HuH-7.5 (cell line): ENCODE results near the gene FMO2.
A peak's percentile ranks its signal among the peaks of the same experiment; 100 is the strongest.
"Not testable (repeated sequence)": the region's sequence is repeated elsewhere in the genome, so short reads cannot be mapped to it uniquely, and the experiment has no call there.

Experiments
- DNase-seq: peaks from one replicate; pipeline ENCODE4 v3.0.0; 2011; ENCODE audit warnings: low spot score

Gene FMO2

DNA sequence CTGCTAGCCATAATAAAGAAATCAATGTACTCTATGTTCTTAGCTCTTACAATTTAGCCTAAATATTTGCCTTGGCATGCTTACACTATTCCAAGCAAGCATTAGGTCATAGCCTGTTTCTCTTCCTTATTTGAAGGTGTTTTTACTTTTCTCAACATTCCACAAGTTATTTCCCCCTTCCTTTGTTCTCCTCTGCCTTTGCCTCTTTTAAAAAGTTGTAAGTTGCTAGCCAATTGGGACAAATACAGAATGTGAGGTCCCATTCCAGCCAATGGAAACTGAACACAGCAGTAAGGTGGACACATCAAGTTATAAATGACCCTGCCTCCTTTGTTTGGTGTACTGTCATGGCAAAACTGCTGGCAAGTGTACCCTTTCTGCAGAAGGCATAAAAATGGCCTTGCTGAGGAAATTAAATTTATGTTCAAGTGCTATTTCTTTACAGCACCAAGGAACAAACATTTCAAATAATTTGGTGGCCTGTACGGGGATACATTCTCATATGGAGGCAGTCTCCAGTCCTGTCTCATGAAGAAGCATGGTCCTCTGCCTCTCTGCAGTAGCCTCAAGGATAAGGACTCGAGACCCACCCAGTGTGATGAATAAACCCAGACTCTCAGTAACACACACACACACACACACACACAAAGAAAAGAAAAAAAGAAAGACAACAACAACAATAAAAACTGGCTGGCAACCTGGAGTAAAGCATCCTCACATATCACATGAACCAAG is 34.4 kb downstream of the FMO2 start:
- DNase-seq, result no peak

DNA sequence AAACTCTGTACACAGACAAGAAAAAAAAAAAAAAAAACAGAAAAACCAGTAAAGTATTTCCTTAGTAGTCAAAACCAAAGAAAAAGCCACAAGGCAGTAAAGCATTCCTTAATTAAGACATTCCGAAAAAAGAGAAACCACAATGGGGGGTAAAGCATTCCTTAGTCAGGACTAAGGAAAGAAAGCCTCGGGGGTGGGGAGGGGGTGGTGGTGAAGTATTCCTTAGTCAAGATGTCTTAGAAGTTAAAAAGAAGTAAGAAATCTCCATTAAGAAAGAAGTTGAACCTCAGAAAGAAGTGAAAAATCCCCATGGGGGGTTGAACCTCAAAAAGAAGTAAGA is 35.0 kb downstream of the FMO2 start:
- DNase-seq, result no peak

DNA sequence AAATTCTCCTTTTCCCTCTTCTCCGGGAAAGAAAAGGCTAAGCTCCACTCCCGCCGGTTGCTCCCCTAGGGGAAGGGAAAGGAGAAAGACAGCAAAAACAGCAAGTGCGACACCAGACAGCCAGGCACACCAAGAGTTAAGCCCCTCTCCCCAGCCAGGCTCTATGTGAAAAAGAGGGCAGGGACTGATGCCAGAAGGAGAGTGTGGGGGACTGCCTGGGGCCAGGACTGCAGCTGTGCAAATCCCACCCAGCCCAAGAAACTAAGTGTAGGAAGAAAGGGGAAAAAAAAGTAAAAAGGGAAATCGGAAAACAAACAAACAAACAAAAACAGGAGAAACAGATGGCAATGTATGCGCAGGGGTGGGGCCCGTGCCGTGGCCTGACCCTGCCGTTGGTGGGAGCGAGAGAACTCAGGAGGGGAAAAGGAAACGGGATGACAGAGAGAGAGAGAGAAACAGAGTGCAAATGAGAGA is 35.5 kb downstream of the FMO2 start:
- no peak for DNase-seq

DNA sequence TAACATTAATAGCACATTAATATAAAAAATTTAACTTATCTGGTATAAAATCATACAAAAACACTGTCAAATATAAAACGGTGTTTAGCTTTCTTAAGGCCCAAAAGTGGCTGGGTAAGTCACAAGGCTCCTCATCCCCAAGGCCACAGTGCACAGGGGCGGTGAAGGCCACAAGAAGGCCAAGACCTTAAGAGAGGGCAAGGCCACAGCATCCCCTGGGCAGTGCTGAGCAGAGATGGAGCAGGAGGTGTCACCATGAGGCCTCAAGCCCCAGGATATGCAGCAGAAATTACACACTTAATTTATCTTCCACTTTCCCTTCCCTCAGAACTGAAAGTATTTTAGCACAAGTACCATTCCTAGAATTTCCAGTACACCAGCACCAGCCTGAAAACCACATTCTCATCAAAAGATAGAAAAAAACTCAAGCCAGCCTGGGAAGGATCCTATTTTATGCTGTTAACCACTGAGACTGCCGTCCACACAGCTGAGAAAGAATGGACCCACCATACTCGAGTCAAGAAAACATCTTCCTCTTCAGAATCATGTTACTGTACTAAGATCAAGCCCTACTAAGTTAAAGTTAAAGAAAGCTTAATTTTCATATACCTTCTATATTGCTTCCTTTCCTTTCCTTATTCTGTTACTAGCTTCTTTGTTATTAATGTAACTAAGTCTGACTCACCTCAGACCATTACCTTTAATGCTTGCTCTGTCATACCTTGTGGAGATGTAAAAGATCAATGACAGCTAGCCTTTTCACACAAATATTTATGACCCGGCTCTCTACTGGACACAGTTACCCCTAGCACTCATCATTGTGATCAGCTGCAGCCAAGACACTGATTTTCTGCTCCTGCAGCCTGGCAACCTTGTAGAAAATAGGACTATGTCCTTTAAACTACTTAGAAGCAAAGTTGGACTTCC is 36.8 kb downstream of the FMO2 start:
- no peak for DNase-seq

DNA sequence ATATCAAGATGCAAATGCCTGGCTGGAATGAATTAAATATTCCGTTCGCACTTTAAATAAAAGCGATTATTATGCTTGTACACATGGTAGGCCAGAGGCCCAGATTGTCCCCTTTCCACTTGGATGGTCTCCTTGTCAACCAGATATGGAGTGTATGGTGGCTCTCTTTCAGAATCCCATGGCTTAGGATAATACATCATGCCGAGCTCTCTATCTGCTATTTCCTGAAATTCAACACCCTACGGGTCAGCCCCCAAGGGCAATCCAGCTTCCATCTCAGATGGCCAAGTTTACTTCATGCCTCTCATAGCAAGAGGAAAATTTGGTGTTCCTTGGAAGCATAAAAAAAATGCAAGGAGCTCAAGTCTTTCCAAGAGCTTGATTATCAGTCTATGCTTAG is 37.8 kb downstream of the FMO2 start:
- DNase-seq, result no peak

DNA sequence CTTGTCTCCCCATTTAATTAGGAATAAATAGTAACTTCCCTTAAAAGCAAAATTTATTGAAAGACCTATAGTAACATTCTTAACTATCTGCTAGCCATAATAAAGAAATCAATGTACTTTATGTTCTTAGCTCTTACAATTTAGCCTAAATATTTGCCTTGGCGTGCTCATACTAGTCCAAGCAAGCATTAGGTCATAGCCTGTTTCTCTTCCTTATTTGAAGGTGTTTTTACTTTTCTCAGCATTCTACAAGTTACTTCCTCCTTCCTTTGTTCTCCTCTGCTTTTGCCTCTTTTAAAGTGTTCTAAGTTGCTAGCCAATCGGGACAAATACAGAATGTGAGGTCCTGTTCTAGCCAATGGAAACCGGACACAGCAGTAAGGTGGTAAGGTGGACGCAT is 39.2 kb downstream of the FMO2 start:
- DNase-seq, result not testable (repeated sequence)

DNA sequence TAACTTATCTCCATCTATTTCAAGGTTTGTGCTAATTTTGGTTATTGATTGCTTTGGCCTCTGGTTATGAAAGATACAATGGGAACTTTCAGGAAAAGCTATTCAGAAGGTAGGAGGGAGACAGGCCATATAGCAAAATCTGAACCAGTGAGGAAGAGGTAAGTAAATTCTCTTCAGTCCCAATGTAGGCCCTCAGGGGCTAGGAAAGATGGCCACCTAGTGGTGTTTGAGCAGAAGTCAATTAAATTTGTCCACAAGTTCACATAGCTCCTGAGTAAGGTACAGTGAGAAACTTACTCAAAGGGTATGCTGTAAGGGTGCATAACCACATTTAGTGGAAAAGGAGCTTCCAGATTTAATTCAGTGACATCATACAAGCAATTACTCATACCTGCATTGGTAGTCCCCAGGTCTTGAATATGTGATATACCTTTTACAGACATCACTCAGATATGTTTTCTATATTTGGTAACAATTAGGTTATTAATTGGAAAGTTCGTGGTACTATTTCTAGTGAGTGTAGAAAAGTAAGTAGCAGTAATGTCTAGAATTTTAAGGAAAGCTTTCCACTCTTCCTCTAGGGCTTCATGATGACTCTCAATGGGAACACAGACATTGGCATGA is 41.8 kb downstream of the FMO2 start:
- DNase-seq, result peak; percentile 44

DNA sequence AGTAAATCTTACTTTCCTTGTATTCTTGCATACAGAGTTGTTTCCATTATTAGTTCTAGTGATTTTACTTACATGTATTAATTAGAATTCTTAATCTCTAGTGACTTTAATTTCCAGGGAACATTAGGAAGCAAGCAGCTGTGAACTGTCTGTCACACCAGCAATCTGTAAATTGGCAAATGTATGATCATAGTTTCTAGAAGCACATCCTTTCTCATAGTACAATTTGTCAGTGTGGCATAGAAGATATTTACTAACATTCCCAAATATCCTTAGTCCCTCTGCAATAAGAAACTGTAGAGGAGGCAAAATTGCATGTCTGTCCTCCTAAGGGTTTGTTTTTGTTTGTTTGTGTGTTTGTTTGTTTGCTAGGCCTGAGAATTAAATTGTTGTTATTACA is 46.2 kb downstream of the FMO2 start:
- DNase-seq, result no peak

DNA sequence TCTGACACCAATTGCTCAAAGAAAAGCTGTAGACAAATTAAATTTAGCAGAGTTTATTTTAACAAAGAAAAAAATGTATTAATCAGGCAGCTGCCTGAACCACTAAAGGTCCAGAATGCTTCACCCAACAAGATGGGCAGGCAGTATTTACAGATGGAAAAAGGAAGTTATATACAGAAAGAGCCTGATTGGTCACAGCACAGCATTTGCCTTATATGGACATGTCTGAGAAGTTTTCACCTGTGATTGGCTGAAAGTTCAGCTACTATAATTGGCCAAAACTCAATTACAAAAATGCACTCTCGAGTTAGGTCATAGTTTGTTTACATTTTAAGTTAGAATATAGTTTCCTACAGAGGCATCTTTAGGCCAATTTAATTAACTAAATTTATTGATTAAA is 48.1 kb downstream of the FMO2 start:
- DNase-seq, result no peak

DNA sequence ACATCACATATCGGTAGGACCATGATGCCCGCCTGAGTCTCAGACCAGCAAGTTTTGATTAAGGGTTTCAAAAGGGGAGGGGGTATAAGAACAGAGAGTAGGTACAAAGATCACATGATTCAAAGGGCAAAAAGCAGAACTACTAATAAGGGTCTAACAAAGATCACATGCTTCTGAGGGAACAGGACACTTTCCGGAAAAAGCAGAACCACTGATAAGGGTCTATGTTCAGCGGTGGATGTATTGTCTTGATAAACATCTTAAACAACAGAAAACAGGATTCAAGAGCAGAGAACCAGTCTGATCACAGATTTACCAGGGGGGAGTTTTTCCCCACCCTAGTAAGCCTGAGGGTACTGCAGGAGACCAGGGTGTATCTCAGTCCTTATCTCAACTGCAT is 51.1 kb downstream of the FMO2 start:
- not testable (repeated sequence) for DNase-seq

DNA sequence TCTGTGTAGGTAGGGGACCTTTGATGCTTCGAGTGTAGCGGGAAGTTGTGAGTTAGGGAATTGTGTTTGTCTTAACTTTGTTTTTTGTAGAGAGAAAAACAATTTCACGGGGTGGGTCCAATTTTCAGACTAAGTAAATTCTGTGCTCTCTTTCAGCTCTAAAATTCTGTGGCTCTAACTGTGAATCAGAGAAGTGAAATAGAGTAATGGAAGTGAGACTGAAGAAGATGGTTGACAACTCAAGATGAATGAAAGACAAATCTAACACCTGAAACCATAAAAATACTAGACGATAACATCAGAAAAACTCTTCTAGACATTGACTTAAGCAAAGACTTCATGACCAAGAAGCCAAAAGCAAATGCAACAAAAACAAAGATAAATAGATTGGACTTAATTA is 58.8 kb downstream of the FMO2 start:
- no peak for DNase-seq

DNA sequence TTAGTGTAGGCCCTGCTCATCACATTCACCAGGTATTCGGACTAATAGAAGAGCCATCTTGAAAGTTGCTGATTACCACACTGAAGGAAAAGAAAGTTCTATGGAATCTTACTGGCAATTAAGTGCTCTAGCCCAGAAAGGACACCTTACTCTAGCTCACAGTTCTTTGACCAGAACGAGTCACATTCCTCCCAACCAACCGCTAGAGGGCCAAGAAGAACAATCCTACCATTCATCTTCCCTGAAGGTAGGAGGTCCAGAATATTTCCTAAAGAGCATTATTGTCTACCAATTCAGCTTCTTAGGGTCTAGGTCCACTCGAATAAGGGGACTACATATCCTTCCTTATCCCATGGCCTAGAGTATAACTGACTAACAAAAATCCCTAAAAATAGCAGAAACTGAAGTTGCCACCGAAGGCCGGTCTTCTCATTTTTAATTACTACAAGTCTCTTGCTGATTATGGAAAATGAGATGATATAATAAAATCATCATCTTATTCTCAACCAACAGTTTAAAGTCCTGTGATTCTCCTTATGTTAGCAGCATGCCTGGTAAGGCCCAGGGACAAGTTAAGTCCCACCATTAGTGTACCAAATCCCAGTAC is 60.5 kb downstream of the FMO2 start:
- peak; percentile 33 for DNase-seq

DNA sequence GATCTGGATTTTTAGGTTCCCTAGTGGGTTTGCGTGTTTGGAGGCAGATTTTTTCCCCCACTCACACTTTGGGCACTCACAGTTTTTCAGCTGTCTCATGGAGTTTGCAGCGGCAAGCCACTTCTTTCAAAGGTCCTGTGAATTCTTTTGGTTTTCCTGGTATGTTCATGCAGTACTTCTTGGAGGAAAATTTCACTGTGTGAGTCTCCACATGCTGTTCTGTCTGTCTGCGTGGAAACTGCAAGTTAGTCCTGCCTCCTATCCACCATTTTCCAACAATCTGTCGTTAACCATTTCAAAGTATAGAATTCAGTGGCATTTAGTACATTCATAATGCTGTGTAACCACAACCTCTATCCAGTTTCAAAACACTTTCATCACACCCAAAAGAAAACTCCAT is 62.4 kb downstream of the FMO2 start:
- no peak for DNase-seq

DNA sequence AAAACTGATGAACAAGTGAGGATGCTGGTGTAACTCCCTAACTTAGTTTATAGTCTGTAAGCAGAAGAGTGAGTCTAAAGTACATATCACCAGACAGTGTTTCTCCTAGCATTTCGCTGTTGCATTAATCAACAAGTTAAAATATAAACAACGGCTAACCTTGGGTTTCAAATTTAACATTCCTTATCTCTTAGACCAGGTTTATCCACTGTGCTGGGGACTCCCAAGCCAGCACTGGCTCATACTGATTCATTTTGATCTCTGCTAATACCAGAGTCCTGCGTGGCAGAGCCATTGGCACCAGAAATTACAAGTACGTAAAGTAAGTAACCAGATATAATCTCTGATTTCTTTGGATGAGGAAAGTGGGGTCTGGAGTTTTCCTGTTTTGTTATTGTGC is 63.2 kb downstream of the FMO2 start, which contains the start of gene FMO1:
Gene FMO1, plus strand, starts transcription at position 193 of the 400 bp plus-strand sequence. CDS start 9,594 bp downstream, outside the sequence.
- DNase-seq, result no peak

DNA sequence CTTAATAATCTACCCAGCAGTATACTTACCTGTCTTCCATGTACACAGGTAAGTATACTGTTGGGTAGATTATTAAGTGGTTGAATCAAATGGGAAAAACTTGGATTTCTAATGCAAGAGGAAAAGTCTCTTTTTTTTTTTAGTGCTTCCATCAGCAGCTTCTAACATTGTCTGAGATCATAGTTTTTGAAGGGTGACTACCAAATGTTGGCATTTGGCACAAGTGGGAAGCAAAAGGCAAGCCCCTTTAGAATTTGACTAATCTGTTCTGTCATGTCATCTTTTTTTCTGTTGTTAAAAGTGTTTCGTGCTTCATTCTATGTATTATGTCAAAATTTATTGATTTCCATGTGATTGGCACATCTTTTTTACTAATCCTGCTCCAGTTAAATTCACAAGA is 63.7 kb downstream of the FMO2 start:
- DNase-seq, result no peak

DNA sequence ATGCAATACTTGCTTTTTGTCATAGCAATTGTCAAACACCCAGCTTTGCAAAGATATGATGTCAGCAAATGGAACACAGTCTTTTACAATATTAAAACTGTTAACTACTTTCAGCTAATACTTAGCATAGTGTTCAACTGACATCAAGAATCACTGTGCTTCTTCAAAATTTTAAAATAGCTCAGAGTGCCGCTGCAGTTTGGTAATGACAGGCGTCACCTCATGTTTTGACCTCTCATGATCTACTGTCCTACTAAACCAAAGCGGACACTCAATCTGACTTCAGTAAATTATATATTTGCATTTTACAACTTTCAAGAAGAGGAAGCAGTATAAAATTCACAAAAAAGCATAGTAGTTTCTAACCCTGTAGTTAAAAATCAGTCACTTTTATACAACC is 65.2 kb downstream of the FMO2 start:
- no peak for DNase-seq

DNA sequence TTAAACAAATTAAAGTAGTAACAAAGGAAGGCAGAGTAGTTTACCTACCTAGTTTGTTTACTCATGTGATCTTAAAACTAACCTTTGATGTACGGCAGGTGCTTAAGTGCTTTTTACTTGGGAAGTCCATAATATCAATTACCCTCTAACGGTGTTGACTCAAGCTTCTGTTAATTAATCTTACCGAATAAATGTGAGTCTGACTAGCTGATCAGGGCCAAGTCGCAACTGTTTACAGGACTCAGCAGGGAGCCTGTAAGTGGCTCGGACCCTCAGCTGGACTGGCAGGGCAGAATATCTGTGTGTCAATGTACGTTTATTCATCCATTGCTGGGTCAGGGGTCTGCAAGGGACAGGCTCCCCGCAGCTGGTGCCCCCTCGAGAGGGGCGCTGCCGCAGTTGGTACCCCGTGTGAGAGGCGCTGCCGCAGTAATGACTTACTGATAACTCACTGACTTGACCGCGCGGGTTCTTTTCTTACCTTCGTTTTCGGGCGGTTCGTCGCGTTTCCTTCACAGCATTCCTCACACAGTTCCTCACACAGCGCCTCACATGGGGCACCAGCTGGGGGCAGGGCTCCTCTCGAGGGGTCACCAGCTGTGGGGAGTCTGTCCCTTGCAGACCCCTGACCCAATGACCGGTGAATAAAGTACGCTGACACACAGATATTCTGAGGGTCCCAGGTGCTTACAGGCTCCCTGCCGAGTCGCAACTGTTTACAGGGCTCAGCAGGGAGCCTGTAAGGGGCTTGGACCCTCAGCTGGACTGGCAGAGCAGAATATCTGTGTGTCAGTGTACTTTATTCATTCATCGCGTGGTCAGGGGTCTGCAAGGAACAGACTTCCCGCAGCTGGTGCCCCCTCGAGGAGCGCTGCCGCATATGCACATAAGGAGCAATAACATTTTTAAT is 66.2 kb downstream of the FMO2 start:
- DNase-seq, result no peak

DNA sequence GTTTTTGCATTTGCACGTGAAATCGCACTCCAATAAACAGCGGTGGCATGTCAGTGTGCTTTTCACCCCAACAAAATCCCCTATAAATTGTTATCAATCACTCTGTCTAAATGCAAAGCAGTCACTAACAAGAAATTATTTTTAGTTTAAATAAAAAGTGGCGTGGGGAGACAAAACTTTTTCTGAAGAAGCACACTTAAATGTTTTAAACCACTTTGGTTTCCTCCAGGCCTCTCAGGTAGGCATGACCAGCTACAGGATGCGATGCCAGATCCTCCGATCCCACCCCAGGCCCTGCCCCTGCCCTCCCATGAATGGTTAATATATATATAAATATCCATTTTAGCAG is 66.8 kb downstream of the FMO2 start:
- DNase-seq, result no peak

DNA sequence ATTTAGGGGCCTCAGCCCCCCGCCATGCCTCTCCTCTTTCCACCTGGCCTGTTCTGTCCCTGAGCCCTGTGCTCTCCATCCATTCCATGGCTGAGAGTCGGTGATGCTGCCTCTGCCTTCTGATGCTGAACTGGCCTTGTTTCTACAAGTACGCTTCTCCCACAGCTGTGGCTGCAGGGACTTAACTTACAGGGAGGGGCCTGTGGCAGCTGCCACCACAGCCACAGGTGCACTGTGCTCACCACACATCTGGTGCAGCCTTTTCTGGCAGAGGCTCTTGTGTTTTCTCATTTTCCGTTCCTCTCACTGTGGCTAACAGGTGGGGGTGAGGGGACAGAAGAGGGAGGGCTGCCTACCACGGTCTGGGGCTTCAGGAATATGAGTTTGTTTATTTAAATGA is 67.4 kb downstream of the FMO2 start:
- DNase-seq, result no peak

DNA sequence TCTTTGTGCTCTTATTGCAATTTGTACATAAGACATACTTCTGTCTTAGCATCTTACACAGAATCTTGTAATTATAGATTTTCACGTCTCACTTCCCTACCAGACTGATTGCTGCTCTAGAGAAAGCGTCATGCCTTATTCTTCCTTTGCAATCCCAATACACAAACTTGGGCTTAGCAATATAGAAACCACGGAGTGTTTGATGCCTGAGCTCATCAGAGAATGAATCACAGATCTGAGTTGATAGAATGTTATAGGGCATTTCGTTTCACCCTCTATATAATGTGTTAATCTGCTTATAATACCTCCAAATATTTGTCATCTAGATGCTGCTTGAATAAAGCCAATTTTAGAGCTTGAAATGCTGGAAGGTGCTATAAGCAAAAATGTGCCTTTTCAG is 69.8 kb downstream of the FMO2 start:
- DNase-seq, result no peak

DNA sequence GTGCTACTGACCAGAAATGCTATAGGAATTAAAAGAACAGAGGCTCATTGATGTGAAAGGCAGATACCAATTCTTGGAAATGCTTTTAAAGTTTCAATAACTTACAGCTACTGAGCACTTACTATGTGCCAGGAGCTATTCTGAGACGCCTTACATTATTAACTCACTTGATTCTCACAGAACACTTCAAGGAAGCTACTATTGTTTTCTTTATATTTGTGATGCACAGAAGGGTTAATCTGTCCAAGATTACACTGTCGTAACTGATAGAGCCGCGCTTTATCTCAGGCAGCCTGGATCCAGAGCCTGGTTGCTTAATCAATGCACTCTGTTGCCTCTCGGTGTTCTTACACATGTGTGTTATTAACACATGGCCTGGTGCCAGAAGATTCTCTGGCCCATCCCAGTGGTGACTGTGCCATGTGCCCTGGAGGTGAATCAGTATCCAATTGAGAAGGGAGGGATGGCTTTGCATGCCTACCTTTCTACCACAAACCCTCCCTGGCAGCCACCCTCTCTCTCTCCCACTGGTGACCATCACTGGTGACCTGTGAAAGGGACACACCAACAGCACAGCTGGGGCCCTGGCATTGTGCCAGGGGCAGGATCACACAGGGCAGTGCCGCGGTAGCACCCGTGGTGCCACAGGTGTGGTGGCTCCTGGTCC is 72.0 kb downstream of the FMO2 start:
- no peak for DNase-seq
